Measurements from ENCODE around the gene CXCL13. TPM values are rescaled to one million over a fixed set of nuclear protein-coding genes. Genes with fewer than 3 reads are reported as not detected.

CXCL13 gene
- total and polyA plus RNA-seq, 4 donors: 1.2 to 4.0 (median 2.8) TPM; not detected in 1

DNA sequence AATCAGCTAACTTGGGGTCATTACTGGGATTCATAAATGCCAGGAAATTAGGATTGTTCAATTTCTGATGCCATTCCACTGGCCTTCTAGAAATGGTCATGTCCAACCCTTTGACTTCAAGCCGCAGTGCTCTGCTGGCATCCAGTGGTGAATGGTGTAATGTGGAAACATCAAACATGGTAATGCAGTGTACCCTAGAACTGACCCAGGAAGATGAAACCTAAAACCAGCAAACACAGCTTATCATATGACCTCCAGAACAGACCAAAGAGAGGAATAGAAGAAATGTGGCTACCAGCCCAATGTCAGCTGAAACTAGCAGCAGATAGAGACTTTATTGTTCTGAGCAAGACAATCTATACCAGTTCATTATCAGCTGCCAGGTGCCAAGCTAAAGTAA, 13.8 kb downstream of the CXCL13 start:
- H3K4me3 ChIP-seq (ENCODE audit: low read depth in 1 of 3, low read length in 3 of 3): no peak overlapping the region
- WGBS: 40% methylated on average over 1 of the region's 1 CpG
- DNase-seq (ENCODE audit: low spot score): no peak

More for the DNA sequence above, 13.8 kb downstream of the CXCL13 start:
- no peaks in the 10 kb centered on the region for H3K9me3 ChIP-seq (ENCODE audit: control insufficient read depth in 4 of 4, low read length in 3 of 4)
- H3K4me1 ChIP-seq (ENCODE audit: control insufficient read depth in 4 of 4, insufficient read depth in 4 of 4, low read length in 3 of 4): peaks cover 0 to 10% (median 2%) of the 10 kb centered on the region in 4 donors
- TF ChIP-seq, protein P1, sequence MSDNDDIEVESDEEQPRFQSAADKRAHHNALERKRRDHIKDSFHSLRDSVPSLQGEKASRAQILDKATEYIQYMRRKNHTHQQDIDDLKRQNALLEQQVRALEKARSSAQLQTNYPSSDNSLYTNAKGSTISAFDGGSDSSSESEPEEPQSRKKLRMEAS (IDR thresholded peaks at IDR 0.05): no peak
- TF ChIP-seq HNF4G (IDR thresholded peaks at IDR 0.05) (no peak), GABPA (IDR thresholded peaks at IDR 0.05 in 1 of 2, conservative IDR thresholded peaks at IDR 0.05 in 1 of 2) (peak in 1 of 2 donors; percentile 59), SP1 (IDR thresholded peaks at IDR 0.05) (peak; percentile 81), RXRA (IDR thresholded peaks at IDR 0.05) (peak; percentile 71 to 84), JUND (IDR thresholded peaks at IDR 0.05) (peak in 1 of 2 donors; percentile 44), FOXA1 (IDR thresholded peaks at IDR 0.05) (no peak), TAF1 (conservative IDR thresholded peaks at IDR 0.05) (no peak), RAD21 (IDR thresholded peaks at IDR 0.05) (peak; percentile 88 to 90), FOXA2 (IDR thresholded peaks at IDR 0.05) (peak; percentile 56), EGR1 (IDR thresholded peaks at IDR 0.05; ENCODE audit: low read depth in 2 of 2) (no peak), HNF4A (conservative IDR thresholded peaks at IDR 0.05) (peak; percentile 60 to 75), YY1 (IDR thresholded peaks at IDR 0.05) (peak; percentile 78), NR2F2 (IDR thresholded peaks at IDR 0.05) (no peak)
- TF ChIP-seq, protein P2, sequence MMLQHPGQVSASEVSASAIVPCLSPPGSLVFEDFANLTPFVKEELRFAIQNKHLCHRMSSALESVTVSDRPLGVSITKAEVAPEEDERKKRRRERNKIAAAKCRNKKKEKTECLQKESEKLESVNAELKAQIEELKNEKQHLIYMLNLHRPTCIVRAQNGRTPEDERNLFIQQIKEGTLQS (IDR thresholded peaks at IDR 0.05): peak; percentile 25
- TF ChIP-seq, protein P3, sequence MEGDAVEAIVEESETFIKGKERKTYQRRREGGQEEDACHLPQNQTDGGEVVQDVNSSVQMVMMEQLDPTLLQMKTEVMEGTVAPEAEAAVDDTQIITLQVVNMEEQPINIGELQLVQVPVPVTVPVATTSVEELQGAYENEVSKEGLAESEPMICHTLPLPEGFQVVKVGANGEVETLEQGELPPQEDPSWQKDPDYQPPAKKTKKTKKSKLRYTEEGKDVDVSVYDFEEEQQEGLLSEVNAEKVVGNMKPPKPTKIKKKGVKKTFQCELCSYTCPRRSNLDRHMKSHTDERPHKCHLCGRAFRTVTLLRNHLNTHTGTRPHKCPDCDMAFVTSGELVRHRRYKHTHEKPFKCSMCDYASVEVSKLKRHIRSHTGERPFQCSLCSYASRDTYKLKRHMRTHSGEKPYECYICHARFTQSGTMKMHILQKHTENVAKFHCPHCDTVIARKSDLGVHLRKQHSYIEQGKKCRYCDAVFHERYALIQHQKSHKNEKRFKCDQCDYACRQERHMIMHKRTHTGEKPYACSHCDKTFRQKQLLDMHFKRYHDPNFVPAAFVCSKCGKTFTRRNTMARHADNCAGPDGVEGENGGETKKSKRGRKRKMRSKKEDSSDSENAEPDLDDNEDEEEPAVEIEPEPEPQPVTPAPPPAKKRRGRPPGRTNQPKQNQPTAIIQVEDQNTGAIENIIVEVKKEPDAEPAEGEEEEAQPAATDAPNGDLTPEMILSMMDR (IDR thresholded peaks at IDR 0.05; ENCODE audit: low read depth, low read length, missing input control): peak; percentile 56
- TF ChIP-seq, protein P4, sequence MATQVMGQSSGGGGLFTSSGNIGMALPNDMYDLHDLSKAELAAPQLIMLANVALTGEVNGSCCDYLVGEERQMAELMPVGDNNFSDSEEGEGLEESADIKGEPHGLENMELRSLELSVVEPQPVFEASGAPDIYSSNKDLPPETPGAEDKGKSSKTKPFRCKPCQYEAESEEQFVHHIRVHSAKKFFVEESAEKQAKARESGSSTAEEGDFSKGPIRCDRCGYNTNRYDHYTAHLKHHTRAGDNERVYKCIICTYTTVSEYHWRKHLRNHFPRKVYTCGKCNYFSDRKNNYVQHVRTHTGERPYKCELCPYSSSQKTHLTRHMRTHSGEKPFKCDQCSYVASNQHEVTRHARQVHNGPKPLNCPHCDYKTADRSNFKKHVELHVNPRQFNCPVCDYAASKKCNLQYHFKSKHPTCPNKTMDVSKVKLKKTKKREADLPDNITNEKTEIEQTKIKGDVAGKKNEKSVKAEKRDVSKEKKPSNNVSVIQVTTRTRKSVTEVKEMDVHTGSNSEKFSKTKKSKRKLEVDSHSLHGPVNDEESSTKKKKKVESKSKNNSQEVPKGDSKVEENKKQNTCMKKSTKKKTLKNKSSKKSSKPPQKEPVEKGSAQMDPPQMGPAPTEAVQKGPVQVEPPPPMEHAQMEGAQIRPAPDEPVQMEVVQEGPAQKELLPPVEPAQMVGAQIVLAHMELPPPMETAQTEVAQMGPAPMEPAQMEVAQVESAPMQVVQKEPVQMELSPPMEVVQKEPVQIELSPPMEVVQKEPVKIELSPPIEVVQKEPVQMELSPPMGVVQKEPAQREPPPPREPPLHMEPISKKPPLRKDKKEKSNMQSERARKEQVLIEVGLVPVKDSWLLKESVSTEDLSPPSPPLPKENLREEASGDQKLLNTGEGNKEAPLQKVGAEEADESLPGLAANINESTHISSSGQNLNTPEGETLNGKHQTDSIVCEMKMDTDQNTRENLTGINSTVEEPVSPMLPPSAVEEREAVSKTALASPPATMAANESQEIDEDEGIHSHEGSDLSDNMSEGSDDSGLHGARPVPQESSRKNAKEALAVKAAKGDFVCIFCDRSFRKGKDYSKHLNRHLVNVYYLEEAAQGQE (IDR thresholded peaks at IDR 0.05): peak; percentile 33
- TF ChIP-seq, protein P5, sequence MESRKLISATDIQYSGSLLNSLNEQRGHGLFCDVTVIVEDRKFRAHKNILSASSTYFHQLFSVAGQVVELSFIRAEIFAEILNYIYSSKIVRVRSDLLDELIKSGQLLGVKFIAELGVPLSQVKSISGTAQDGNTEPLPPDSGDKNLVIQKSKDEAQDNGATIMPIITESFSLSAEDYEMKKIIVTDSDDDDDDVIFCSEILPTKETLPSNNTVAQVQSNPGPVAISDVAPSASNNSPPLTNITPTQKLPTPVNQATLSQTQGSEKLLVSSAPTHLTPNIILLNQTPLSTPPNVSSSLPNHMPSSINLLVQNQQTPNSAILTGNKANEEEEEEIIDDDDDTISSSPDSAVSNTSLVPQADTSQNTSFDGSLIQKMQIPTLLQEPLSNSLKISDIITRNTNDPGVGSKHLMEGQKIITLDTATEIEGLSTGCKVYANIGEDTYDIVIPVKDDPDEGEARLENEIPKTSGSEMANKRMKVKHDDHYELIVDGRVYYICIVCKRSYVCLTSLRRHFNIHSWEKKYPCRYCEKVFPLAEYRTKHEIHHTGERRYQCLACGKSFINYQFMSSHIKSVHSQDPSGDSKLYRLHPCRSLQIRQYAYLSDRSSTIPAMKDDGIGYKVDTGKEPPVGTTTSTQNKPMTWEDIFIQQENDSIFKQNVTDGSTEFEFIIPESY (IDR thresholded peaks at IDR 0.05): no peak
- H3K36me3 ChIP-seq (ENCODE audit: control insufficient read depth in 4 of 4, insufficient read depth in 3 of 4, low read depth in 1 of 4, low read length in 3 of 4): no peaks in the 10 kb centered on the region
- no peak overlapping the region for H3K9ac ChIP-seq (ENCODE audit: low read depth in 1 of 2, low read length in 2 of 2)
- no peak overlapping the region for H3K27ac ChIP-seq (ENCODE audit: low read depth in 1 of 2, low read length in 2 of 2)
- no peaks in the 10 kb centered on the region for H3K27me3 ChIP-seq (ENCODE audit: control insufficient read depth in 4 of 4, insufficient read depth in 4 of 4, low read length in 3 of 4)
